ENCODE measurements around the gene CFAP97D1.
"Not testable (repeated sequence)": the region's sequence is repeated elsewhere in the genome, so short reads cannot be mapped to it uniquely, and the experiment has no call there.

CFAP97D1 gene

GRCh38 chr17:43768943-43769342 is 11.3 kb upstream of the CFAP97D1 start:
- no peak for DNase-seq

- DNase-seq = no peak
Observed at GRCh38 chr17:43769426-43769825, 10.8 kb upstream of the CFAP97D1 start.

GRCh38 chr17:43769859-43770258 is 10.4 kb upstream of the CFAP97D1 start:
- DNase-seq = no peak

GRCh38 chr17:43770957-43771356 is 9.3 kb upstream of the CFAP97D1 start:
- DNase-seq = no peak

- DNase-seq = no peak
Observed at GRCh38 chr17:43771463-43771862, 8.8 kb upstream of the CFAP97D1 start.

GRCh38 chr17:43772877-43773648 is 7.2 kb upstream of the CFAP97D1 start:
- DNase-seq = peak; percentile 90

GRCh38 chr17:43774304-43775250 is 5.7 kb upstream of the CFAP97D1 start:
- no peak for DNase-seq

GRCh38 chr17:43778337-43779144 is 1.7 kb upstream of the CFAP97D1 start, which contains the start of gene DUSP3:
DUSP3 (minus strand) TSS chr17:43778977; CDS start chr17:43778924, 53 bp downstream.
- DNase-seq = no peak

GRCh38 chr17:43779145-43780125 is 800 bp upstream of the CFAP97D1 start:
- peak; percentile 13 for DNase-seq

- no peak for DNase-seq
Observed at GRCh38 chr17:43782913-43783680, 2.9 kb downstream of the CFAP97D1 start.

- DNase-seq = no peak
Observed at GRCh38 chr17:43784068-43784467, 3.8 kb downstream of the CFAP97D1 start.

GRCh38 chr17:43784628-43785101 is 4.4 kb downstream of the CFAP97D1 start:
- no peak for DNase-seq

GRCh38 chr17:43787728-43788127 is 7.5 kb downstream of the CFAP97D1 start:
- no peak for DNase-seq

GRCh38 chr17:43788540-43788939 is 8.3 kb downstream of the CFAP97D1 start:
- DNase-seq = no peak

GRCh38 chr17:43789482-43789881 is 9.2 kb downstream of the CFAP97D1 start:
- no peak for DNase-seq

GRCh38 chr17:43790311-43790940 is 10.2 kb downstream of the CFAP97D1 start:
- DNase-seq = no peak

GRCh38 chr17:43791589-43791988 is 11.4 kb downstream of the CFAP97D1 start:
- DNase-seq = no peak

GRCh38 chr17:43792668-43793067 is 12.4 kb downstream of the CFAP97D1 start:
- not testable (repeated sequence) for DNase-seq

- not testable (repeated sequence) for DNase-seq
Observed at GRCh38 chr17:43798024-43798423, 17.8 kb downstream of the CFAP97D1 start.

GRCh38 chr17:43799047-43799446 is 18.8 kb downstream of the CFAP97D1 start:
- DNase-seq = no peak
